GM19099 (cell line): ENCODE data around the gene PPP3CA.

Source experiments
- POLR2A ChIP-seq: IDR thresholded peaks from 3 replicates; pipeline ENCODE4 v1.6.1; 2011; ENCODE audit warnings: low read depth; ENCODE audit not compliant: insufficient read length; ENCODE audit errors: extremely low read depth

Gene PPP3CA

DNA sequence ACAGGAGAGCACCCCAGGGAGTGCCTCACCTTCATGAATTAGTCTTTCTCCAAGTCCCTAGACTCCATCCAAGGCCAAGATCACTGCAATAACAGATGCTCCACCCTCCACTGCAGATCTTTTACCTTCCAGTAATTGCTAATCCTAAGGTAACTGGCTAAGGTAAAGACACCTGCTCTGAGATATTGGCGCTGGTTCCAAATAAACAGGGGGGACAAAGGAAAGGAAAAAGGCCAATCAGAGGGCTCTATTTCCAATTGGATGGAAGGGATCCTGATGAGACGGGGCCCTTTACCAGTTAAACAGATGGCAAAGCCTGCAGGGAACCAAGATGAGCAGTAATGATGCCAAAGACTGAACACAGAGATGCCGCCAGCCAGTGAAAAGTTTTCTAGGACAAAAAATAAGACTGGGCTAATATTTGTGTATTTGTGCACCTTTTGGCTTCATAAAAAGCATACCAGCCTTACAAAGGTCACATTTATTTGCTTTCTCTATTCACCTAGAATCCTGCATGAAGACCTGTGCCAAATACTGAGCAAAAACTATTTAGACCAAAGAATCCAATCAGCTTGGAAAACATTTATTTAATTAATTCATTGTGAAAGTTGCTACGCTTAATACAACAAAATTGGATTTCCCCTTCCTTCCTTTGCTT, 148.5 kb downstream of the PPP3CA start:
- no peak for TF ChIP-seq POLR2A

GRCh38 chr4:101197350-101197749, 150.0 kb downstream of the PPP3CA start:
- TF ChIP-seq POLR2A = no peak

DNA sequence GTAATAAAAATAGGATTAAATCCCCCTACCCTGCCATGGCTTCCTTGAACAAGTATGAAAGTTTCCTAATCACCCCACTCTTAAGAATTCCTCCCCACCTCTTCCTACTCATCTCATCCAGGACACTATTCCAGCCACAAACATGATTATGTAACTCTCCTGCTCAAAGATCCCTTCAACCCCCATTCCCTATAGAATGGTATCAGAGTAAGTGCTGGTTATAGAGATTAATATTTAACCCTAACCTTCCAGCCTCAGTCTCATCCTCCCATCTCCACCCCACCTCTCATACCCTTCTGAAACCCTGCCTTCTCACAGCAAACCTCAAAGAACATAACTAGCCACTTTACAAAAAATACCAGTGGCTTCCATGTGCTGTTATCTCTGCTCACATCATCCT, 155.1 kb downstream of the PPP3CA start:
- no peak for TF ChIP-seq POLR2A

- no peak for TF ChIP-seq POLR2A
Observed at GRCh38 chr4:101191302-101192098, 155.8 kb downstream of the PPP3CA start.

- TF ChIP-seq POLR2A = no peak
Observed at GRCh38 chr4:101190751-101191150, 156.6 kb downstream of the PPP3CA start.

DNA sequence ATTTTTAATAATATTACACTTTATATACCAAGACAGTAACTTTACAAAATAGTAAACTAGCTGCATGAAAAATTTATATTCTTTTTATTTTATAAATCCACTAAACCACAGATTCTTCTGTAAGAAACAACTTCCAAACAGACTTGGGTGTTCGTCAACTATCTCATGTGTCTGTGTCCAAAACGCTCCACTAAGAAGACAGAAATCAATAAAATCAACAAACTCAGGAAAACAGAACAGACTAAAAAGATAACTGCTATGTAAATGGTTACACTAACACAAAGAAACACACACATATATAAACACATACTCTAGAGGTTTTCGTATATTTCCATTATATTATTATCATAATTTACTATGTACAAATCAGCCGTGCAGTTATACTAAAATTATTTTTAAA, 158.4 kb downstream of the PPP3CA start:
- TF ChIP-seq POLR2A = no peak

- no peak for TF ChIP-seq POLR2A
Observed at GRCh38 chr4:101187841-101188240, 159.5 kb downstream of the PPP3CA start.

GRCh38 chr4:101186567-101187184, 160.7 kb downstream of the PPP3CA start:
- no peak for TF ChIP-seq POLR2A

- no peak for TF ChIP-seq POLR2A
Observed at GRCh38 chr4:101184668-101185067, 162.7 kb downstream of the PPP3CA start.

DNA sequence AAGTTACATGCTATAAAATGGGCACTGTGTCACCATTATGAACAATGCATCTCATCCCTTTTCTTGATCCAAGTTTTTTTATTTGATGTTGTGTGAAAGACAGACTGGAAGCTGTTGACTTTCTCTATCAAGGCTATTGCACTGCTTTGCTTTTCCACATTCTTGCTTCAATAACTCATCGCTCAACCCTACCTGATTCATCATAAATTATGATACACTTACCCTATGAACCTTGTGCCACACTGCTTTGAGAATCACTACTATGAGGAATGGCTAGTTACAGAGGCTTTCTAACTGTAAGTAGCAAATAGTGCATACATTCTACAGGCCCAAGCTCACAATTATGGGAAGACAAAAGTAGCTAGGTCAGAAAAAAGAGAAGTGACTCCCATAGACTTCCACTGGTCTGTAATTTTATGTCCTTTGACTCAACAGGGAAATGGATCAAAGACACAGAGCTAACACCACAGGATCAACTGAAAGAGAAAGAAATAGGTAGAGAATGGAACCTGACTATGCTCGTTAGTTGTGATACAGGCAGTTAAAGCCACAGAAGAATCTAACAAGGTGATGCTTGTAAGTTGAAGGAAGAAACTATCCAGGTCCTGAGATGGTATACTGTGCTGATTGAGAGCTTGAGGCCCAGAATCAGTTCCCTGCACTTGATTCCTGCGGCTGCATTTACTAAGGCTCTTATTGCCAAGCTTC, 163.5 kb downstream of the PPP3CA start:
- TF ChIP-seq POLR2A = no peak

DNA sequence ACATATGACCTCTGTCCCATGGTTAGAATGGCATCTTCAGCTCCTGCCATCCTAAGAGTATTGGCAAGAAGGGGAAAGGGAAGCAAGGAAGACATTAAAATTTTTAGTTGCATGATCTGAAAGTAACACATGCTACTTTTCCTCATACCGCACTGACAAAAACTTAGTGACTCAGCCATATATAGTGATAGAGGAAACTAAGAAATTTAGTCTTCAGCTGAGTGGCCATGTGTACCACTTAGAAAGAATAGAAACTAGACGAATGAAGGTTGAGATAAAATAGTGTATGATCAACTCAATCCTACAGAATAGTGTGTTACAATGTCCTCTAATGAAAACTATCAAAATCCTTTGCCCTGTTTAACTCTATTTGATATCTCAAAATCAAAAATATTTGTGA, 164.1 kb downstream of the PPP3CA start:
- no peak for TF ChIP-seq POLR2A

DNA sequence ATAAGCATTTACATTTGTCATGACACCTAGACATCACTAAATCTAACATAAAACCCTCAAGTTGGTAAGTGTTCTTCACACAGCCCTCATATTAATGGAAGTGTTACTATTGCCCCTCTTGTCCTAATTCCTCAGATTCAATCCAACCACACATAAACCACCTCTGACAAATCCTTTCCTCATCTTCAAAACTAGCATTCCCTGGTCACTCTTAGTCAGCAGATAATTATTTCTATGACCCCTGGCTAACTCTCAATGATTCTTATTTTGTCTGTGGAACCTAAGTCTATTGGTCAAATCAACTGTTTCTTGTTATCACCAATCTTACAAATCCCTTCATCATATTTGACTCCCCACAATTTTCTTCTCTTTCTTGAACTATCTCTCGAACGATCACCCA, 168.6 kb downstream of the PPP3CA start:
- no peak for TF ChIP-seq POLR2A

DNA sequence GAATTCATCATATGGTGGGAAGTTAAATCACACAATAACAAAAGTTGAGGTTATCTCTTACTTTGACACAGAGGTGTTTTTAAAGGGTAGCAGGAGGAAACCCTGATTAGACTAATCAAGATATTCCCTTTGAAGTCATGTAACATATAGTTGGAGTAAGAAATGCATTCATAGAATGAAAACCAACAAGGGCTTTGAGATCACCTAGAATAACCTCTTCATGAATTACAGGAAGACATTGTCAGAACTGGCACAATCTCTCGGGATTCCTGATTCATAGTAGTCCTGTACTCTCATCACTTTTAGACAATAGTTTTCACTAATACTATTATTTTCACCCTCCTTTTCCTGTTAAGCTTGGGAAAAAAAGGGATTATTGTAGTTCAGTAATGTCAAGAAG, 170.2 kb downstream of the PPP3CA start:
- TF ChIP-seq POLR2A = no peak

GRCh38 chr4:101175896-101176676, 171.2 kb downstream of the PPP3CA start:
- TF ChIP-seq POLR2A = no peak

DNA sequence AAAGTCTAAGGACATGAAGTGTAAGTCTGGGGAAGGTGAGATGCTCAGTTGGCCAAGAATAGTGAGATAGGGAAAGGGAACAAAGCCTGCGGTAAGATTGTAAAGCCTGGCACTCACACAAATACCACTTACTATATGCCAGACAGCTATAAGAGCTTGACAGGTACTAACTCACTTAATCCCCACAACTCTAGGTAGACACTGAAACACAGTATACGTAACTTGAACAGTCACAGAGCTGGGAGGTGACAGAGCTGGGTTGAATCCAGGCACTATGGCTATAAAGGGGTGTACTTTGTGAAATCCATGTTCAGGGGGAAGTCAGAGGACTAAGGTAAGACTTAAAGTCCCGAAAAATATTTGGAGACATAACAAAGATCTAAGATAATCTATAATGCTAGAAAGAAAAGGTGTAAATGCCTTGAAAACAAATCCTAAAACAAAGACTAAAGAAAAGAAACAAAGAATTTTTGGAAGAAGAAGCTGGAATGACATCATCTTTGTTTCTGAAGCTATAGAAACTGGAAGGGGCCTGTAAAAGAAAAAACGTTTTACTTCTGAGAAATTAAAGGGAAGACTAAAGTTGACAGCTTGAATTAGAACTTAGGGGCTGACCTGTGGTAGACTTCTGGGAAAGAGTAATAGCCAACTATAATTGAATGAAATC, 172.5 kb downstream of the PPP3CA start:
- TF ChIP-seq POLR2A = no peak

DNA sequence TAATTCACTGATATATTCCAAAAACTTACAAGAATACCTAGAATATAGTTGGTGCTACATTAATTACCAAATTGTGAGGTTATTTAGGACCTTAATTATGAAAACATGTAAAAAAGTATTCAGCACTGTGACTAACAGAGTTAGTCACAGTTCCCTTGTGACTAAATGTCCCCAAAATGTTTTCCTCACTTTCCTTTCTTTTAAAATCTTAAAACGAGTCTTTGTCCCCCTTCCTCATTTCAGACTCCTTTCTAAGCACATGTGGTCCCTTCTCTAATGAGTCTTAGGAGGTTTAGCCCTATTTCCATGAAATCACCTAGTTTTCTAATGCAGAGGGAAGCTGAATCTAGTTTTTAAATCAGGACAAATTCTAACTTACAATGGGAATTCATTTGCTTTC, 175.0 kb downstream of the PPP3CA start:
- TF ChIP-seq POLR2A = no peak
